ENCODE results near the gene DOP1B.

DOP1B gene, protein sequence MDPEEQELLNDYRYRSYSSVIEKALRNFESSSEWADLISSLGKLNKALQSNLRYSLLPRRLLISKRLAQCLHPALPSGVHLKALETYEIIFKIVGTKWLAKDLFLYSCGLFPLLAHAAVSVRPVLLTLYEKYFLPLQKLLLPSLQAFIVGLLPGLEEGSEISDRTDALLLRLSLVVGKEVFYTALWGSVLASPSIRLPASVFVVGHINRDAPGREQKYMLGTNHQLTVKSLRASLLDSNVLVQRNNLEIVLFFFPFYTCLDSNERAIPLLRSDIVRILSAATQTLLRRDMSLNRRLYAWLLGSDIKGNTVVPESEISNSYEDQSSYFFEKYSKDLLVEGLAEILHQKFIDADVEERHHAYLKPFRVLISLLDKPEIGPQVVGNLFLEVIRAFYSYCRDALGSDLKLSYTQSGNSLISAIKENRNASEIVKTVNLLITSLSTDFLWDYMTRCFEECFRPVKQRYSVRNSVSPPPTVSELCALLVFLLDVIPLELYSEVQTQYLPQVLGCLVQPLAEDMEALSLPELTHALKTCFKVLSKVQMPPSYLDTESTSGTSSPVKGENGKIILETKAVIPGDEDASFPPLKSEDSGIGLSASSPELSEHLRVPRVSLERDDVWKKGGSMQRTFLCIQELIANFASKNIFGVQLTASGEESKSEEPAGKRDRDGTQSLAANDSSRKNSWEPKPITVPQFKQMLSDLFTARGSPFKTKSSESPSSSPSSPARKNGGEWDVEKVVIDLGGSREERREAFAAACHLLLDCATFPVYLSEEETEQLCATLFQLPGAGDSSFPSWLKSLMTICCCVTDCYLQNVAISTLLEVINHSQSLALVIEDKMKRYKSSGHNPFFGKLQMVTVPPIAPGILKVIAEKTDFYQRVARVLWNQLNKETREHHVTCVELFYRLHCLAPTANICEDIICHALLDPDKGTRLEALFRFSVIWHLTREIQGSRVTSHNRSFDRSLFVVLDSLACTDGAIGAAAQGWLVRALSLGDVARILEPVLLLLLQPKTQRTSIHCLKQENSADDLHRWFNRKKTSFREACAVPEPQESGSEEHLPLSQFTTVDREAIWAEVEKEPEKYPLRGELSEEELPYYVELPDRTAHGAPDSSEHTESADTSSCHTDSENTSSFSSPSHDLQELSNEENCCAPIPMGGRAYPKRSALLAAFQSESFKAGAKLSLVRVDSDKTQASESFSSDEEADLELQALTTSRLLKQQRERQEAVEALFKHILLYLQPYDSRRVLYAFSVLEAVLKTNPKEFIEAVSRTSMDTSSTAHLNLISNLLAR (N-terminal part only)

GRCh38 chr21:36156815-36157670, at the start of gene DOP1B:
Gene DOP1B (plus strand): TSS chr21:36156824. CDS start chr21:36164734, 7,910 bp downstream.
- DNase-seq (ENCODE audit: low read depth in 1 of 2, low spot score in 1 of 2): no peak
- TF ChIP-seq JUND (IDR thresholded peaks at IDR 0.05; ENCODE audit: low read depth): no peak
- in situ Hi-C loops (cut with HindIII; ENCODE audit: low pct_unique_long_range_greater_than_20kb, low sequenced_read_pairs): no loop called here

- in situ Hi-C loops (cut with HindIII; ENCODE audit: low pct_unique_long_range_greater_than_20kb, low sequenced_read_pairs): no loop called here
- DNase-seq (ENCODE audit: low read depth in 1 of 2, low spot score in 1 of 2): no peak
- TF ChIP-seq JUND (IDR thresholded peaks at IDR 0.05; ENCODE audit: low read depth): no peak
Observed at GRCh38 chr21:36109868-36110267, 46.8 kb upstream of the DOP1B start.

DNA sequence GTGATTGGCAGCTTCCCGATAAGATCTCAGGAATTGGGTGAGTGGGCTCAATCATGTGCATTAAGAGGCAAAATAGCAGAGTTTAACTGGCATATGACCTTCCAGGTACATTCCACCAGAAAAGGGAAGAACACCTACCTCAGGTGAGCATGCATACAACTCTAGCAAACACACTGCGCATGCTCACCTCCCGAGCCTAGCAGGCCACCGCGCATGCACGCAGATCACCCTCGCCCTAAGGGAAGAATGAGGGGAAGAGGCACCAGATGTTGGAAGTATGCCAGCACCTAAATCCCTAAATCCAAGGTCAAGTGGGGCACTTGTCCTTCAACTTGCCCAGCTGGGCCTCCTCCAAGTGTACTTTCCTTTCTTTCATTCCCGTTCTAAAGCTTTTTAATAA, 45.4 kb upstream of the DOP1B start:
- no peak for DNase-seq (ENCODE audit: low read depth in 1 of 2, low spot score in 1 of 2)
- no peak for TF ChIP-seq JUND (IDR thresholded peaks at IDR 0.05; ENCODE audit: low read depth)
- in situ Hi-C loops (cut with HindIII; ENCODE audit: low pct_unique_long_range_greater_than_20kb, low sequenced_read_pairs): no loop called here

DNA sequence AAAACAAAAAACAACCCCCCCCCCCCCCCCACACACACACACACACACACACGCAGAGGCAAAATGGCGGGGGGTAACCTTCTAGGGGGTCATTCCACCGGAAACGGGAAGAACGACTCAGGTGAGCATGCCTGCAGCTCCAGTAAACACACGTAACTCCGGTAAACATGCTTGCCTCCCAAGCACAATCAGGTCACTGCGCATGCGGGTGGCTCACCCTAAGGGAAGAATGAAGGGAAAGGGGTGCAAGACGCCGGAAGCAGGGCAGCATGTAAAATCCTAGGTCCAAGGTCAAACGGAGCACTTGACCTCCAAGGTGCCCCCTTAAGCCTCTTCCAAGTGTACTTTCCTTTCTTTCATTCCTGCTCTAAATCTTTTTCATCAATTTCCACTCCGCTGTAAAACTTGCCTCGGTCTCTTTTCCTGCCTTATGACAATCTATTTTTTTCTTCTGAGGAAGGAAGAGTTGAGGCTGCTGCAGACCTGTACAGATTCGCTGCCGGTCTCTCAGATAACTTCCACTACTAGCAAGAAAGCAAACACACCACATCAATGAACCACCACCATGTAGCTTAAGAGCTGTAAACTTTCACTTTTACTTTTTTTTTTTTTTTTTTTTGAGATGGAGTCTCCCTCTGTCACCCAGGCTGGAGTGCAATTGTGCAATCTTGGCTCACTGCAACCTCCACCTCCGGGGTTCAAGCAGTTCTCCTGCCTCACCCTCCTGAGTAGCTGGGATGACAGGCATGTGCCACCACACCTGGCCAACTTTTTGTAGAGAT, 42.8 kb upstream of the DOP1B start:
- peak in 1 of 2 experiments; percentile 93 for DNase-seq (ENCODE audit: low read depth in 1 of 2, low spot score in 1 of 2)
- no peak for TF ChIP-seq JUND (IDR thresholded peaks at IDR 0.05; ENCODE audit: low read depth)
- in situ Hi-C loops (cut with HindIII; ENCODE audit: low pct_unique_long_range_greater_than_20kb, low sequenced_read_pairs): no loop called here

GRCh38 chr21:36115138-36115730, 41.4 kb upstream of the DOP1B start:
- DNase-seq (ENCODE audit: low read depth in 1 of 2, low spot score in 1 of 2): no peak

GRCh38 chr21:36117286-36117741, 39.3 kb upstream of the DOP1B start:
- DNase-seq (ENCODE audit: low read depth in 1 of 2, low spot score in 1 of 2): peak in 1 of 2 experiments; percentile 90
- peak; percentile 46; the same call in 1 of the 2 replicates for TF ChIP-seq JUND (IDR thresholded peaks at IDR 0.05; ENCODE audit: low read depth)
- in situ Hi-C loops (cut with HindIII; ENCODE audit: low pct_unique_long_range_greater_than_20kb, low sequenced_read_pairs): no loop called here

More at GRCh38 chr21:36115138-36115730, 41.4 kb upstream of the DOP1B start:
- no peak for TF ChIP-seq JUND (IDR thresholded peaks at IDR 0.05; ENCODE audit: low read depth)
- in situ Hi-C loops (cut with HindIII; ENCODE audit: low pct_unique_long_range_greater_than_20kb, low sequenced_read_pairs): no loop called here

DNA sequence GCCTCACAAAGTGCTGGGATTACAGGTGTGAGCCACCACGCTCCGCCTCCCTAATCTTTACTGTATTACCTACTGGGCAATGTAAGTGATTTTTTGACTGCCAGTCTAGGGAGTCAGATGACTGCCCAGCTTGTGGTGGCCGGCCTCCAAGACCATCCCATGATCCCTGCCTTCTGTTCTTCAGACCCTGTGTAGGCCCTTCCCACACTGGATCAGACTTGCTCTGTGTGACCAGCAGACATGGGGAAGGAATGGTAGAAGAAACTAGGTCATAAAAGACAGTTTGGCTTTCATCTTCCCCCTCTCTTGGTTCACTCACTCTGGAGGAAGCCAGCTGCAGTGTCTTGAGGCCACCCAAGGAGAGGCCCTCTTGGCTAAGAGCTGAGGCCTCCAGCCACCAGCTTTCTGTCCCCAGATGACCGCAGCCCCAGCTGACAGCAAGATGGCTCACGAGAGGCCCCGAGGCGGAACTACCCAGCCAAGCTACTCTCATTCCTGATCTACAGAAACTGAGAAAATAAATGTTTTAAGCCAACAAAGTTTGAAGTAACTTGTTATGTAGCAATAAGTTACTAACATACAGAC, 36.2 kb upstream of the DOP1B start:
- no peak for TF ChIP-seq JUND (IDR thresholded peaks at IDR 0.05; ENCODE audit: low read depth)
- in situ Hi-C loops (cut with HindIII; ENCODE audit: low pct_unique_long_range_greater_than_20kb, low sequenced_read_pairs): no loop called here
- no peak for DNase-seq (ENCODE audit: low read depth in 1 of 2, low spot score in 1 of 2)

DNA sequence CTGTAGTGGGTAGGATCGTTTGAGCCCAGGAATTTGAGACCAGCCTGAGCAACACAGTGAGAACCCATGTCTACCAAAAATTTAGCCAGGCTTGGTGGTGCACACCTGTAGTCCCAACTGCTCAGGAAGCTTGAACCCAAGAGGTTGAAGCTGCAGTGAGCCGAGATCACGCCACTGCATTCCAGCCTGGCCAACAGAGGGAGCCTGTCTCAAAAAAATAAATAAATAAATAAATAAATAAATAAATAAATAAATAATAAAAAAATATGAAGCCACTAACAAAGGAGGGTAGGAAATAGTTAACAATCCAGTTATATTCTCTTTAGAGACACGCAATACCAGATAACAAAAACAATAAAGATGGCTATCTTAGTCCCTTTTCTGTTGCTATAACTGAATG, 33.6 kb upstream of the DOP1B start:
- peak in 1 of 2 experiments; percentile 32 for DNase-seq (ENCODE audit: low read depth in 1 of 2, low spot score in 1 of 2)
- in situ Hi-C loops (cut with HindIII; ENCODE audit: low pct_unique_long_range_greater_than_20kb, low sequenced_read_pairs): no loop called here
- TF ChIP-seq JUND (IDR thresholded peaks at IDR 0.05; ENCODE audit: low read depth): no peak

GRCh38 chr21:36124395-36124794, 32.2 kb upstream of the DOP1B start:
- no peak for TF ChIP-seq JUND (IDR thresholded peaks at IDR 0.05; ENCODE audit: low read depth)
- in situ Hi-C loops (cut with HindIII; ENCODE audit: low pct_unique_long_range_greater_than_20kb, low sequenced_read_pairs): no loop called here
- DNase-seq (ENCODE audit: low read depth in 1 of 2, low spot score in 1 of 2): no peak

All from T47D (cell line).